HFF-Myc (cell line): ENCODE results near the gene CD200.
A peak's percentile ranks its signal among the peaks of the same experiment; 100 is the strongest.

Experiments used
- DNase-seq: peaks from one replicate; pipeline ENCODE4 v3.0.0-alpha.2; 2011; ENCODE audit warnings: low read depth; ENCODE audit errors: extremely low read depth
- H3K4me3 ChIP-seq: replicated peaks from 2 replicates; pipeline ENCODE4 v1.5.1; 2011; ENCODE audit warnings: low read depth, mild to moderate bottlenecking, control low read depth, low read length
- TF ChIP-seq, protein P1 (sequence below): IDR thresholded peaks from 2 replicates; pipeline ENCODE4 v1.5.1; 2012; ENCODE audit warnings: mild to moderate bottlenecking, low read depth, low read length, control low read depth; ENCODE audit errors: missing control alignments

The CD200 gene

DNA sequence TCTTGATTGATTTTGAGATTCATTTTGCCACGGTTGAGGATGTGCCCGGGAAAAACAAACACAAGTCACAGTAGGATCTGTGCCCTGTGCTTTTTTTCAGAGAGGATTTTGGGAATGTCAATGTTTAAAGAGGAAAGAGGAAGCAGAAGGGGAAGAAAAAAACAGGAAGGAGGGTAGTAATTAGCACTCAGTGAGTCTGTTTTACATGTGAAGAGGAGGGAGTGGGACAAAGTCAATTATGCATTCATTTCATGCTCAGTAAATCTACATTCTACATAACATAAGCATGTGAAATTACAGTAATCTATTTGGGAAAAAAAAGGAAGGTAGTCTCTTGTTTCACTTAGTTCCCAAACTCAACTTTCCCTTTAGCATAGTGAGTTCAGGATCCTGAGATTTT, 18.3 kb upstream of the CD200 start:
- no peak for DNase-seq
- TF ChIP-seq, protein P1, sequence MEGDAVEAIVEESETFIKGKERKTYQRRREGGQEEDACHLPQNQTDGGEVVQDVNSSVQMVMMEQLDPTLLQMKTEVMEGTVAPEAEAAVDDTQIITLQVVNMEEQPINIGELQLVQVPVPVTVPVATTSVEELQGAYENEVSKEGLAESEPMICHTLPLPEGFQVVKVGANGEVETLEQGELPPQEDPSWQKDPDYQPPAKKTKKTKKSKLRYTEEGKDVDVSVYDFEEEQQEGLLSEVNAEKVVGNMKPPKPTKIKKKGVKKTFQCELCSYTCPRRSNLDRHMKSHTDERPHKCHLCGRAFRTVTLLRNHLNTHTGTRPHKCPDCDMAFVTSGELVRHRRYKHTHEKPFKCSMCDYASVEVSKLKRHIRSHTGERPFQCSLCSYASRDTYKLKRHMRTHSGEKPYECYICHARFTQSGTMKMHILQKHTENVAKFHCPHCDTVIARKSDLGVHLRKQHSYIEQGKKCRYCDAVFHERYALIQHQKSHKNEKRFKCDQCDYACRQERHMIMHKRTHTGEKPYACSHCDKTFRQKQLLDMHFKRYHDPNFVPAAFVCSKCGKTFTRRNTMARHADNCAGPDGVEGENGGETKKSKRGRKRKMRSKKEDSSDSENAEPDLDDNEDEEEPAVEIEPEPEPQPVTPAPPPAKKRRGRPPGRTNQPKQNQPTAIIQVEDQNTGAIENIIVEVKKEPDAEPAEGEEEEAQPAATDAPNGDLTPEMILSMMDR = no peak
- H3K4me3 ChIP-seq = no peak overlapping the region

DNA sequence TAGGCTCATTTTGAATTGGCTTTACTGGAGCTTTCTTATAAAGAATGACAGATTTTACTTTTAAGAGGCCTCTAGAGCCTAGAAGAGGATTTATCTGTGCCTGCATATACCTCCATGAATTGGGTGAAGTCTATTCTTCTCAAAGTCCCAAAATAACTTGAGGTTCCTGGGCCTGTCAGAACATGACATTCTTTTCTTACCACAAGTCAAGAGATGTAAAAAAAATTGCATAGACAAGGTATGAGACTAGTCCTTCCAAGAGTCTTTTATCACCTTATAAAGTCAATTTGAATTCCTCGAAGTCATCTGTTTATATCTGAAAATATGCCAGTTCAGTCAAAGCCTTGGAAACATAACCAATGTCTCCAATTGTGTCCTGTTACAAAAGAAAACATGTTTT, 17.2 kb upstream of the CD200 start:
- H3K4me3 ChIP-seq = no peak overlapping the region
- DNase-seq = no peak
- TF ChIP-seq, protein P1 = no peak

DNA sequence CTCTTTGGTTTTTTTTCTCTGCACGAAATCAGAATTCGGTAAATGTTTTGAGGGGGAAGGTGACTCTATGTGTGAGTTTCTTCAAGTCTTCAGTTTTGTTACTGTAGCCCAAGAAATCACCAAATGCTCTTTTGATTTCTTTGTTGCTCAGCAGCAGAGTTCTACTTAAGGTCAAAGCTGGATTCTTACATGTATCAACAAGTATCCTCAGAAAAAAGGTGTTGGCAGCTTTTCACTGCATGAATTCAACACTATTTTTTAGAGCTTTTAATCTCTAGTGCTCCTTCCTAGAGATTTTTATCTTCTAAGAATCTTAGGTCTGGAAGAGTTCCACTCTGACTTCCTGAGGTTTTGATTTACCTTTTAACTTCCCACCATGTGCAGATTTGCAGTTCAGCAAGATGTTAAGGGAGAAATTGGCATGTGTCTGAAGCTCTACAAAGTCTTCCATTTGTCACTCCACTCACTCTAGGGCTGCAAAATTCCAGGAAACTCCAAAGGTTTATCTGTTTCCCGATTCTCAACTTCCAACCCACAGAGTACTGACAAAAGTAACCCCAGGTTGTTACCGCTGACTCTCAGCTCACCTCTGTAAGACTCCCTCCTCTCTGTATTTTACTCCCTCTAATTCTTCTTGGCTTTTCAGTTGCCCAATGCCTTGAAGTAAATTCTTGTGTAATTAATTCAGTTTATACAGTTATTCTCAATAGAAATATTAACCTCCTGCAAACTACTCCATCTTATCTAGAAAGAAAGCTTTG, 13.3 kb upstream of the CD200 start:
- TF ChIP-seq, protein P1 = no peak
- H3K4me3 ChIP-seq = no peak overlapping the region
- no peak for DNase-seq

DNA sequence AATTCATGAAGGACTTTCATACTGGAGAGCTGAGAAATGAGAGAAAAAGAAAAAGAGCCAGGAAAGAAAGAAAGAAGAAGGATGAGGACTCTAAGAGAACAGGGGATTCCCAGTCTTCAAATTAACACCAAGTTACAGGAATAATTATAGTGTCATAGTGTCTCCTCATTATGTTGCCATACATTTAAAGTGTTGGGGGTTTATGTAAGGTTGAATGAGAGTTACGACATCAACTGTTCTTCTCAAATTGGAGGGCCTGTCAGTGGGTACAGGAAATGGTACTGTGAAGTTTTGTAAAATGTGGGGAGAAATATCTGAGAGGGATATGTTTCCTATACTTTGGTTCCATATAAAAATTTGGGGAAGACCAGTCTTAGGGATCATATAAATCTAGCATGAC, 12.3 kb upstream of the CD200 start:
- H3K4me3 ChIP-seq = no peak overlapping the region
- no peak for DNase-seq
- TF ChIP-seq, protein P1 = no peak

DNA sequence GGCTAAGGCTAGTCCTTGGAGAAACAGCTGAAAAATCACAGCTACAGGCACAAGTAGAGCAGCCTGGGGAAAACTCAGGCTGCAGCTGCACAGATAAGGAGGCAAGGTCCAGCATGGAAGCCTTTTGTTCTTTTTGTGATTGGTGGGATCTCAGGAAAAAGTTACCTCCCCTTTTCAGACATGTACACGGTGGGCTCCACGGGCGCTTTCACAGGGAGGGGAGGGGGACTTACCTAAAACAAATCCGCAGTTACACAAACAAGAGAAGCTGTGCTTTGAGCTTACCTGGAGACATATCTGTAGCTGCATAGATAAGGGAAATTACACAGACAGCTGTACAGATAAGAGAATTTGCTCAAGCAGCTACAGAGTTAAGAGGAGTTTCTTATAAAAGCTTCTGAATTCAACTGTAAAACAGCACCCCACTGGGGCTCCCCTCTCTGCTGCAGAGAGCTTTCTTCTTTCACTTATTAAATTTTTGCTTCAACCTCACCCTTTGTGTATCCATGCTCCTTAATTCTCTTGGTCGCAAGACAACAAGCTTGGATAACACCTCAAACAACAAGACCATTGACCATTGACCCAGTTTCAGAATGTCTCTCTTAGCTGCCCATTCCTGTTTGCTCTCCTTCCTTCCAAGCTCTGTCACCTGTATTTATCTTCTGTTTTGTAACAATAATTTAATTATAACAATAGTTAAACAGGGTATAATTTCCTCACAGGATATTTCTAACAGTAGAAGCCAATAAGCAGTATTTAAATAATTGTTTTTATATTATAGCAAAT, 10.9 kb upstream of the CD200 start:
- H3K4me3 ChIP-seq = no peak overlapping the region
- DNase-seq = no peak
- TF ChIP-seq, protein P1 = no peak

DNA sequence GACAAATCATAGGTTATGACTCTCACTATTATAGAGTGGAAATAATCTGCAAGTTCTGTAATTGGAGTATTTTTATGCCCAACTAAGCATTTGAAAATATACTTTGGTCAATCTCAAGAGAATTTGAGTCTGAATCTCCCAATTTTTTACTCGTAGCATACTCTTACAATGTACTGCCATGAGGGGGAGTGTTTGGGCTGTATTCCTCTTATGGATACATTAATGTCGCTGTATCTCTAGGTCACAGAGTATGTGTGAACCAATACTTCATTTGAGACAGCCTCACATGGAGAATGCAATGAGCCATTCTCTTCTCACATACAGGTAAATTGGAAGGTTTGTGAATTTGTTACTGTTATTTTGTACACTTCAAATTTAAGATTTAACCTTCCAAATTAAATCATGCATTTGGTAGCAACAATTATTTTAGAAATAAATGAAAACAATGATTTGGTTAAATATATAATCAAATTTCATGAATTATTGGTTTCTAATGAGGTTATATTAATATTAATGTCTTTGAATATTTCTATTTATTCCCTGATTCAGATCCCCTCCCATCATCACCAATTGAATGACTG, 5.5 kb upstream of the CD200 start:
- DNase-seq = peak; percentile 36
- H3K4me3 ChIP-seq = no peak overlapping the region
- TF ChIP-seq, protein P1 = peak; percentile 48
